Calu3 (cell line): ENCODE results near the gene GLRX. TPM values are rescaled to one million over a fixed set of nuclear protein-coding genes. Genes with fewer than 3 reads are reported as not detected.

ENCODE experiments used
- BruUV-seq: library from RNA; stranded (reverse); fragments of 400-500 nt; replicated peaks from 2 replicates; lab custom pipeline; 2021; lab: Mats Ljungman, UMichigan
- CTCF ChIA-PET: fragments of 300-600 bp; sonication (Branson Sonifier 250); formaldehyde crosslinking; loops from one replicate; lab custom pipeline; 2022; ENCODE audit warnings: antibody characterized with exemption; lab: Charles Lee
- DNase-seq: peaks from one replicate; pipeline ENCODE4 v3.0.0; 2022
- H3K27ac Mint-ChIP-seq: one replicate; pipeline ENCODE4 v1.8.0; 2022; ENCODE audit warnings: mixed read lengths; ENCODE audit not compliant: unreplicated experiment
- H3K27me3 Mint-ChIP-seq: one replicate; pipeline ENCODE4 v1.8.0; 2022; ENCODE audit warnings: mixed read lengths; ENCODE audit not compliant: unreplicated experiment
- H3K36me3 Mint-ChIP-seq: one replicate; pipeline ENCODE4 v1.8.0; 2022; ENCODE audit warnings: mild to moderate bottlenecking, moderate library complexity, mixed read lengths; ENCODE audit not compliant: insufficient read depth, unreplicated experiment
- H3K4me1 Mint-ChIP-seq: one replicate; pipeline ENCODE4 v1.8.0; 2022; ENCODE audit warnings: mild to moderate bottlenecking, low read depth, mixed read lengths; ENCODE audit not compliant: unreplicated experiment
- H3K4me3 Mint-ChIP-seq: one replicate; pipeline ENCODE4 v1.8.0; 2022; ENCODE audit warnings: mild to moderate bottlenecking, low read depth, moderate library complexity, mixed read lengths; ENCODE audit not compliant: unreplicated experiment
- H3K9me3 Mint-ChIP-seq: one replicate; pipeline ENCODE4 v1.8.0; 2022; ENCODE audit warnings: low read depth, mixed read lengths; ENCODE audit not compliant: unreplicated experiment
- intact Hi-C: fragments of 100-400 bp; cut with micrococcal nuclease; formaldehyde crosslinking; loops from one replicate; pipeline ENCODE4 v1.10.0; 2022; ENCODE audit not compliant: unreplicated experiment
- total RNA-seq: library from RNA; stranded (reverse); gene quantifications from 2 replicates; pipeline ENCODE4 v1.2.3, GENCODE V29; 2022
- TF ChIP-seq, protein P1 (sequence below): fragments of 200-600 bp; IDR thresholded peaks from one replicate; pipeline ENCODE4 v1.8.0; 2022; ENCODE audit warnings: antibody characterized with exemption; ENCODE audit not compliant: unreplicated experiment

GLRX gene
- total RNA-seq, 1 experiment from 2014 or later = 27.9 TPM

DNA sequence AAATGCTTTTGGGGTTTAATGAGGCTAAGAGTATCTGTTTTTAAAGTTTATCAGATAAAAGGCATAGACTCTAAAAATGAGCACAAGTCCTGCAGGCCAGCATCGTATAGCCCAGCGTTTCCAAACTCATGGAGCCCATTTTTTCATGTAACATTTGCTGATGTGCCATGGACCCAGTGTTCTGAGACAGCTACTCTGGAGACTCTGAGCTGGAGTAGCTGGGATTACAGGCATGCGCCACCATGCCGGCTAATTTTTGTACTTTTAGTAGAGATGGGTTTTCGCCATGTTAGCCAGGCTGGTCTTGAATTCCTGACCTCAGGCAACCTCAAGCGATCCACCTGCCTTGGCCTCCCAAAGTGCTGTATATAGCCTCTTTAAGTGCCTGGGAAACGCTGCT lies 15.8 kb downstream of the GLRX start:
- Mint-ChIP-seq H3K4me1 (peaks cover 66% of the 10 kb centered on the region), H3K4me3 (no peak overlapping the region), H3K27me3 (no peaks in the 10 kb centered on the region), H3K36me3 (peaks cover 5% of the 10 kb centered on the region), H3K27ac (no peak overlapping the region), H3K9me3 (no peaks in the 10 kb centered on the region)
- BruUV-seq = no TSS peak
- CTCF ChIA-PET = no interaction called here
- DNase-seq = no peak
- TF ChIP-seq, protein P1, sequence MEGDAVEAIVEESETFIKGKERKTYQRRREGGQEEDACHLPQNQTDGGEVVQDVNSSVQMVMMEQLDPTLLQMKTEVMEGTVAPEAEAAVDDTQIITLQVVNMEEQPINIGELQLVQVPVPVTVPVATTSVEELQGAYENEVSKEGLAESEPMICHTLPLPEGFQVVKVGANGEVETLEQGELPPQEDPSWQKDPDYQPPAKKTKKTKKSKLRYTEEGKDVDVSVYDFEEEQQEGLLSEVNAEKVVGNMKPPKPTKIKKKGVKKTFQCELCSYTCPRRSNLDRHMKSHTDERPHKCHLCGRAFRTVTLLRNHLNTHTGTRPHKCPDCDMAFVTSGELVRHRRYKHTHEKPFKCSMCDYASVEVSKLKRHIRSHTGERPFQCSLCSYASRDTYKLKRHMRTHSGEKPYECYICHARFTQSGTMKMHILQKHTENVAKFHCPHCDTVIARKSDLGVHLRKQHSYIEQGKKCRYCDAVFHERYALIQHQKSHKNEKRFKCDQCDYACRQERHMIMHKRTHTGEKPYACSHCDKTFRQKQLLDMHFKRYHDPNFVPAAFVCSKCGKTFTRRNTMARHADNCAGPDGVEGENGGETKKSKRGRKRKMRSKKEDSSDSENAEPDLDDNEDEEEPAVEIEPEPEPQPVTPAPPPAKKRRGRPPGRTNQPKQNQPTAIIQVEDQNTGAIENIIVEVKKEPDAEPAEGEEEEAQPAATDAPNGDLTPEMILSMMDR = no peak
- intact Hi-C loops = no loop called here

DNA sequence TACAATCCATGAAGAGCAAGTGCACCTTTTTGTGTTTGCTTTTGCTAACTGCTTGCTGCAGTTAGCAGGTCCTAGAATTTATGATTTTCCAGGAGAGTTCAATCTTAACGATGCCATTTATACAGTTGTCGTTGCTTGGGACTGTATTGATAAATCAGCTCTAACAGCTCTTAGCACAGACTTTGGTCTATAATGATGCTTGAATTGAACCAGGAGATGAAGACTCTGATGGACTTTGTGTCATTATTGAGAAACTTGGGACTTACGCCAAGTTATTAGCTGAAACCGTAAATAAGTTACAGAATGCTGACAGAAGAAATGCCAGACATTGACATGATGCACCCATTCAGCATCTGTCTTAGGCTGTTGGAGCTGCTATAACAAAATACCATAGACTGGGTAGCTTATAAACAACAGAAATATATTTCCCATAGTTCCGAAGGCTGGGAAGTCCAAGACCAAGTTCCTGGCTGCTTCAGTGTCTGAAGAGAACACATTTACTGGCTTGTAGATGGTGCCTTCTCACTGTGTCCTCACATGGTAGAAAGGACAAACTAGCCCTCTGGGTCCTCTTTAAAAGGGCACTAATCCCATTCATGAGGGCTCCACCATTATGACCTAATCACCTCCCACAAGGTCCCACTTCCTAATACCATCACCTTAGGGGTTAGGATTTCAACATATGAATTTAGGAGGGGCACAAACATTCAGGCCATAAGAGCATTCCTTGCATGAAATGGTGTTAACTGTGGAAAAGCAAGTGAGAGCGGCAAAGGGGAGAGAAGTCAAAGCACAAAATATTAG lies 17.6 kb downstream of the GLRX start:
- intact Hi-C loops = loop anchor here (5.0 kb wide), 1 partner anchor 32 kb away; no protein-coding TSS in a partner anchor
- BruUV-seq = no TSS peak
- Mint-ChIP-seq H3K9me3 (no peaks in the 10 kb centered on the region), H3K36me3 (peaks cover 5% of the 10 kb centered on the region), H3K4me3 (no peak overlapping the region), H3K27me3 (no peaks in the 10 kb centered on the region), H3K4me1 (peaks cover 64% of the 10 kb centered on the region), H3K27ac (no peak overlapping the region)
- CTCF ChIA-PET = interaction anchor here (1.8 kb wide), 1 partner anchor 18 kb away, joined by 9 read pairs; the partner anchor contains the start of gene GLRX
- TF ChIP-seq, protein P1 = no peak
- no peak for DNase-seq

DNA sequence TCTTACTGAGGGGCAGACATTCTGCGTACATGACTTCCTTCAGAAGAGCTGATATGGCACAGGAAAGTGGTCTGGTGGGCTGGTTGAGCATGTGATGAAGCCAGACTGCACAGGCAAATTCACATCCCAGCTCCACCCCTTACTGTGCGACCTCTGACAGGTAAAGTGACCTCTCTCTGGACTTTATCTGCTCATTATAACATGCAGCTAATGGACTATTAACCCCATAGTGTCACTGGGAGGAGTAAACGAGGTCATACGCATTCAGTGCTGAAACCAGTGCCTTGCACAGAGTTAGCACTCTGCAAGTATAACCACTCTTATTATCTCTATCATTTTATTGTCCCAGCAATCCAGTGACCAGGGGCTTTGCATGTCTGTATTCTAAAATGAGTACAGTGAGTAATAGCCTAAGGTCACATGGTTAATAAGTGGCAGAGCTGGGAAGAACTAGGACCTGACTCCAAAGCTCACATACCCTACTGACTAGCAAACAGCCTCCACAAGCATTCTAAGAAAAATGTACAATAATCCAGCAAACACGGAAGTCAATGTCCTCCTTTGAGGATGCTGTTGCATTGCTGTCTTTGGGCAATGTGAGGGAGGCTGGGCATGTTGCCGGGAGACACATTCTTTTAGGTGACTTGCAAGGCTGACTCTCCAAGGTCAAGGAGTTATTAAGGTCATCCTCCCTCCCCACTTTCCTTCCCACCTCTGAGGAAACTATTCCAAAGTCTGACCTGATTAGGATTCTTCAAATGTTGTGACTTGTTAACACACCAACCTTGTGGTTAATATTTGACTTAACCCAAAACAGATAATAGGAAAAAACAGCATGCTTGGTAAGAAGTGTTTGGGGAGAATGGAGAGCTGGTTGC lies 19.0 kb downstream of the GLRX start:
- no peaks in the 10 kb centered on the region for H3K9me3 Mint-ChIP-seq
- no TSS peak for BruUV-seq
- peaks cover 51% of the 10 kb centered on the region for H3K4me1 Mint-ChIP-seq
- no peak overlapping the region for H3K4me3 Mint-ChIP-seq
- intact Hi-C loops = loop anchor here (5.0 kb wide), 1 partner anchor 34 kb away; no protein-coding TSS in a partner anchor
- CTCF ChIA-PET = interaction anchor here (1.2 to 1.8 kb wide), 2 partner anchors 20 to 22 kb away, joined by 4 to 9 read pairs; partner anchors contain the start of gene GLRX
- H3K27me3 Mint-ChIP-seq = no peaks in the 10 kb centered on the region
- TF ChIP-seq, protein P1 = no peak
- H3K36me3 Mint-ChIP-seq = peaks cover 5% of the 10 kb centered on the region
- peak; percentile 32 for DNase-seq
- peak overlapping the region; percentile 32 for H3K27ac Mint-ChIP-seq

DNA sequence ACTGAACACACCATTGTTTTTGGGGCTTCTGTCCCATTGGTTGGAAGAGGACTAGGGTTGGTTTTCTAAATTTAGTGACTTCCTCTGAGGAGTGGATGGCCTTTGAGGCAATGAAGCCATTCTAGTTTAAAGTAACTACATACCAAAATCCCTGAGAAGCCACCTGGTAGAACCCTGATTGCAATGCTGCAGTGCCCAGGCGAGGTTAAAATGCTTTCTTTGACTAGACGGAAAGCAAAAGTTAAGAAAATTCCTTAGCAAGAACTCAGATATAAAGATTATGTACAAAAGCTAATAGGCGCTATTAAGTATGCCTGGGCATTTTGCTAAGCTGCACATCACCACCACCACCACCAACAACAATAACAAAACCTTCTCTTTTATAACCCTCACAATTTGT lies 20.6 kb downstream of the GLRX start:
- Mint-ChIP-seq H3K4me1 (peaks cover 44% of the 10 kb centered on the region), H3K4me3 (no peak overlapping the region), H3K27ac (no peak overlapping the region), H3K36me3 (peaks cover 5% of the 10 kb centered on the region), H3K27me3 (no peaks in the 10 kb centered on the region), H3K9me3 (no peaks in the 10 kb centered on the region)
- DNase-seq = no peak
- TF ChIP-seq, protein P1 = no peak
- intact Hi-C loops = loop anchor here (5.0 kb wide), 1 partner anchor 35 kb away; no protein-coding TSS in a partner anchor
- BruUV-seq = no TSS peak
- CTCF ChIA-PET = interaction anchor here (0.7 kb wide), 1 partner anchor 56 kb away, joined by 3 read pairs; no protein-coding TSS in a partner anchor
